AG20443 (cell line): ENCODE results near the gene ARHGDIG.

ENCODE experiments used
- DNase-seq: peaks from one replicate; pipeline ENCODE4 v3.0.0; 2012; ENCODE audit warnings: low spot score, mixed read lengths

ARHGDIG gene

GRCh38 chr16:330741-331140 lies 50.4 kb downstream of the ARHGDIG start:
- DNase-seq, result no peak

DNA sequence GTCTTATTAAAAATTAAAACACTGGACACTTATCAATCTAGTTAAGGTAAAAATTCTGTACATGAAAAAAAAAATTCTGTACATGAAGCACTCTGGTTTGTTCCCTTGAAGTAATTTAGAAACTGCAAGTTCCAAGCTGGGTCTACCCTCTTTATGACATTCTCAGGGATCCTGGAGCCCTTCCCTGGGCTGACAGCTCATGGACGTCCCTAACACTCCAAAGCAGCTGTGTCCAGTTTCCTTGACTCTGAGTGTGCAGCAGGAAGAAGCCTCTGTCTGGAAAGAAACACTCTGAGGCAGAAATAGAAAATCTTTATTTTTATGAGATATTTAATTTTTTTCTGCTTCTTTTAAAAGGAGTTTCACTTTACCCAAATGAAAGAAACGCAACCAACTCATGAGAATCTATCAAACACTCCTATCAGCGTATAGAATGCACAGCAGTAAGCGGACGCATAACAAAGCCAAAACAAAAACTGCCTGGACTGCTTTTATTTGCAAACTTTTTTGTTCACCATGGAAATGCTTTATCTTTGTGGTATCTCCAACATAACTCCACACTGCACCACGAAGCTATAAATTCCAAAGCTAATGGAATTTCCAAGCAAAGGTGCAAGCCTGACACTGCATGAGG lies 50.9 kb downstream of the ARHGDIG start:
- peak; percentile 60 for DNase-seq
